Type B pancreatic cell (in vitro differentiated cells): ENCODE data around the gene MAPK12. TPM values are rescaled to one million over a fixed set of nuclear protein-coding genes. Genes with fewer than 3 reads are reported as not detected.
"Not testable (repeated sequence)": the region's sequence is repeated elsewhere in the genome, so short reads cannot be mapped to it uniquely, and the experiment has no call there.

Source experiments
- DNase-seq: peaks from one replicate; pipeline ENCODE4 v3.0.0; 2021; ENCODE audit warnings: mixed read lengths; ENCODE audit not compliant: unreplicated experiment; ENCODE audit errors: extremely low spot score
- H3K27ac Mint-ChIP-seq: 2 replicates; pipeline ENCODE4 v1.8.0; 2021; ENCODE audit warnings: mild to moderate bottlenecking, mixed read lengths
- H3K27me3 Mint-ChIP-seq: 2 replicates; pipeline ENCODE4 v1.8.0; 2021; ENCODE audit warnings: mixed read lengths
- H3K36me3 Mint-ChIP-seq: 2 replicates; pipeline ENCODE4 v1.8.0; 2021; ENCODE audit warnings: mixed read lengths
- H3K4me1 Mint-ChIP-seq: one replicate; pipeline ENCODE4 v1.8.0; 2021; ENCODE audit warnings: mixed read lengths; ENCODE audit not compliant: unreplicated experiment
- H3K4me3 Mint-ChIP-seq: 2 replicates; pipeline ENCODE4 v1.8.0; 2021; ENCODE audit warnings: mild to moderate bottlenecking, mixed read lengths
- H3K9me3 Mint-ChIP-seq: 2 replicates; pipeline ENCODE4 v1.8.0; 2021; ENCODE audit warnings: mixed read lengths
- CTCF ChIP-seq: fragments of 200-600 bp; sonication (generic); conservative IDR thresholded peaks from 2 replicates; pipeline ENCODE4 v1.5.0; 2021; ENCODE audit warnings: antibody characterized with exemption, mild to moderate bottlenecking
- total RNA-seq: library from RNA; stranded (reverse); gene quantifications from 2 replicates; pipeline ENCODE4 v1.2.1, GENCODE V29; 2021; ENCODE audit warnings: low replicate concordance

Gene MAPK12
- total RNA-seq, 1 donor from 2014 or later: 31.3 TPM

- Mint-ChIP-seq H3K27ac (no peak overlapping the region), H3K27me3 (no peaks in the 10 kb centered on the region), H3K4me1 (peaks cover 12% of the 10 kb centered on the region), H3K36me3 (peaks cover 29% of the 10 kb centered on the region), H3K4me3 (no peak overlapping the region), H3K9me3 (no peaks in the 10 kb centered on the region)
- no peak for DNase-seq
- no peak for TF ChIP-seq CTCF
Measured at GRCh38 chr22:50208430-50208938, 53.0 kb downstream of the MAPK12 start.

- H3K27me3 Mint-ChIP-seq: no peaks in the 10 kb centered on the region
- peaks cover 24% of the 10 kb centered on the region for H3K36me3 Mint-ChIP-seq
- no peak overlapping the region for H3K27ac Mint-ChIP-seq
- H3K4me1 Mint-ChIP-seq: peaks cover 14% of the 10 kb centered on the region
- H3K9me3 Mint-ChIP-seq: no peaks in the 10 kb centered on the region
- DNase-seq: no peak
- no peak for TF ChIP-seq CTCF
- H3K4me3 Mint-ChIP-seq: no peak overlapping the region
Measured at GRCh38 chr22:50207383-50208140, 53.9 kb downstream of the MAPK12 start.

GRCh38 chr22:50206599-50206998 is 54.9 kb downstream of the MAPK12 start:
- H3K4me3 Mint-ChIP-seq: no peak overlapping the region
- peaks cover 21% of the 10 kb centered on the region for H3K4me1 Mint-ChIP-seq
- no peaks in the 10 kb centered on the region for H3K27me3 Mint-ChIP-seq
- TF ChIP-seq CTCF: peak; percentile 72
- DNase-seq: no peak
- H3K9me3 Mint-ChIP-seq: no peaks in the 10 kb centered on the region
- H3K36me3 Mint-ChIP-seq: peaks cover 24% of the 10 kb centered on the region
- H3K27ac Mint-ChIP-seq: no peak overlapping the region

- H3K27me3 Mint-ChIP-seq: no peaks in the 10 kb centered on the region
- no peak overlapping the region for H3K27ac Mint-ChIP-seq
- DNase-seq: no peak
- TF ChIP-seq CTCF: no peak
- peaks cover 21% of the 10 kb centered on the region for H3K4me1 Mint-ChIP-seq
- H3K9me3 Mint-ChIP-seq: no peaks in the 10 kb centered on the region
- H3K4me3 Mint-ChIP-seq: no peak overlapping the region
- peaks cover 24% of the 10 kb centered on the region for H3K36me3 Mint-ChIP-seq
Measured at GRCh38 chr22:50205781-50206569, 55.5 kb downstream of the MAPK12 start.

- not testable (repeated sequence) for H3K4me3 Mint-ChIP-seq, DNase-seq, H3K27ac Mint-ChIP-seq, H3K9me3 Mint-ChIP-seq, H3K27me3 Mint-ChIP-seq
- Mint-ChIP-seq H3K36me3 (peaks cover 24% of the 10 kb centered on the region), H3K4me1 (peaks cover 21% of the 10 kb centered on the region)
Measured at GRCh38 chr22:50204998-50205397, 56.5 kb downstream of the MAPK12 start.

GRCh38 chr22:50204571-50204970 is 56.9 kb downstream of the MAPK12 start:
- no peak overlapping the region for H3K27ac Mint-ChIP-seq
- no peak overlapping the region for H3K4me3 Mint-ChIP-seq
- peaks cover 20% of the 10 kb centered on the region for H3K36me3 Mint-ChIP-seq
- peaks cover 16% of the 10 kb centered on the region for H3K4me1 Mint-ChIP-seq
- TF ChIP-seq CTCF: no peak
- DNase-seq: no peak
- no peaks in the 10 kb centered on the region for H3K9me3 Mint-ChIP-seq
- H3K27me3 Mint-ChIP-seq: no peaks in the 10 kb centered on the region
